Measurements from ENCODE around the gene ARL15.
A peak's percentile ranks its signal among the peaks of the same experiment; 100 is the strongest.
"Not testable (repeated sequence)": the region's sequence is repeated elsewhere in the genome, so short reads cannot be mapped to it uniquely, and the experiment has no call there.

The ARL15 gene

GRCh38 chr5:54013556-54014194 is 296.7 kb downstream of the ARL15 start:
- DNase-seq: peak in 1 of 2 donors; percentile 59

- DNase-seq: no peak
Observed at GRCh38 chr5:54009828-54010227, 300.5 kb downstream of the ARL15 start.

DNA sequence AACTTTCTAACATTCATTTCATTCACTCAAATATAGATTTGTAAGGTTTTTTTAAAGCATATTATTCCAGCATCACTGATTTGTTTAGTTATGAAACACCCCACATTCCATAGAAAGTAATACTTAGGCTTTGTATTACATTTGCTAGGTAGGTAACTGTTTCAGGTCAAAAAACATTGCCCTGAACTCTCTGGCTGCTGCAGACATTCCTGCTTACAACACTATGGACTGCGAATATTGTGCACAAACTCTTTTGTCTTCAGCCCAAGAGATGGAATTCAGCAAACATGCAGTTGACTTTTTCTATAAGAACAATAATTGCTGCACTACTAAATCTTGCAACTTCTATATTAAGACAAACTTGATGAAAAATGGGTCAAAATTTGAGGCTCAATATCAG is 301.0 kb downstream of the ARL15 start:
- DNase-seq: no peak

GRCh38 chr5:54007827-54008777 is 302.3 kb downstream of the ARL15 start:
- no peak for DNase-seq

GRCh38 chr5:54004697-54005096 is 305.7 kb downstream of the ARL15 start:
- no peak for DNase-seq

GRCh38 chr5:54002779-54003178 is 307.6 kb downstream of the ARL15 start:
- no peak for DNase-seq

DNA sequence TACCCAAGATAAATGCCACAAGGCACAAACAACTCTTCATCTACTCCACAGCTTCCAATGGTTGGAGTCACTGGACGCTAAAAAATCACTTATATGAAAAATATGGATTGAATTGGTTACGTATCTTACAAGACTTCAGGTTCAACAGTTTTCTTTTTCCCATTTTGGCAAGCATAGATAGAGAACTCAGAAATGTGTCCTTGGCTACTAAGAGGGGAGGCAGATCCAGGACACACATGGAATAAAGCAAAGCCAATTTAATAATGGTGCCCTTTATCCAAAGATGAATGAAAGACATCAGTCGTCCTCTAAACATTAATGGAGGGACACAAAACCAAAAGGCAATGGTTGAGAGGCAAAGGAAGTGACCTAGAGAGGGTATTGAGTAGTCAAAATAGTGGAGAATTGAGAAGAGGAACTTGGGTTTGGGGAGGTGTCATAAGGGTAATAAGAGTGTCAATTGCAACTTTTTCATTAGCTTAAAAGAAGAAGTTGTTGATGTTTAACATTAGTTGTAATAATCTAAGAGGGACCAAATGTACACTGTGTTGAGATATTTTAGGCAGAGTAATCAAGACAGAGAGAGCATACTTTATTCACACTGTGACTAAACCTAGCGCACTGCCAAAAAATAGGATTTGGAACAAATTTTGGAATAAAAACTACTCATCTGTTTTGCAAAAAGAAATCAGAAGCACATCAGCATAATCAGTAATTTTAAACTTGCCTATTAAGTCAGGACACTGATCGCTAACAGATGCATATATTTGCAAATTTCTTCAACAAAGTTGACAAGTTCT is 308.2 kb downstream of the ARL15 start:
- DNase-seq: no peak

DNA sequence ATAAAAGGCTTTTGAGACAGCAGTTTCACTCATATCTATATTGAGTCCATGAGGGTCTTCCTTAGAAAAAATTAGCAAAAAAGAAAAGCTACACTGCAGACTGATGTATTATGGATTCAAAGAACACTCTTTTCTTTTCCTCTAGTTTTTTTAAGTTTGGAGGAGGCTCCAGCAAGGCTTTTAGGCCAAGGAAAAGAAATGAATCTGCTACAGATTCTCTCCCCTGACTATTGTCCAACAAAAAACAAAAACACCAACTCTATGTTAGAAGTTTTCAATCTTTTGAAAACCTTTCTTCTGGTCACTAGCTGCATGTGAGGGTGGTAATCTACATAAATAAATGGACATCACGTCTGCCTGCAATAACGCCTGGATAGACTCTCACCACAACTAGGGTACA is 310.4 kb downstream of the ARL15 start:
- DNase-seq: no peak

GRCh38 chr5:53997736-53998627 is 312.4 kb downstream of the ARL15 start:
- no peak for DNase-seq

- DNase-seq: no peak
Observed at GRCh38 chr5:53996008-53996407, 314.4 kb downstream of the ARL15 start.

- no peak for DNase-seq
Observed at GRCh38 chr5:53994148-53994547, 316.2 kb downstream of the ARL15 start.

DNA sequence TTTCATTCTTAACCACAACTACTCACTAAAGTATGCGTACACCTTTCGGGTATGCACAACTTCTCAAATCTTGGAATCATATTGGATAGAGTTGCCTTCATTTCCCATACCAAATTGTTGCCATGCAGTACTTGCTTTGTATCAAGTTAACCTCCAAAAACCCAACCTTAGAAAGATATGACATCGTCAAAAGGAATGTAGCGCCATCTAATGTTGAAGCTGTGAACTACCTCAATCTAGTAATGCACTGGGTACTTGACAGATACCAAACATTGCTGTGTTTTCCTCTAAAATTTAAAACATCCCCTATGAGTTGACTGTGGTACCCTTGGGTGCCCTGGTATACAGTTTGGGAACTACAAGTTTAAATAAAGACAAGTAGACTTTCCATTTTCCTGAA is 318.4 kb downstream of the ARL15 start:
- DNase-seq: no peak

GRCh38 chr5:53987101-53987500 is 323.3 kb downstream of the ARL15 start:
- no peak for DNase-seq

DNA sequence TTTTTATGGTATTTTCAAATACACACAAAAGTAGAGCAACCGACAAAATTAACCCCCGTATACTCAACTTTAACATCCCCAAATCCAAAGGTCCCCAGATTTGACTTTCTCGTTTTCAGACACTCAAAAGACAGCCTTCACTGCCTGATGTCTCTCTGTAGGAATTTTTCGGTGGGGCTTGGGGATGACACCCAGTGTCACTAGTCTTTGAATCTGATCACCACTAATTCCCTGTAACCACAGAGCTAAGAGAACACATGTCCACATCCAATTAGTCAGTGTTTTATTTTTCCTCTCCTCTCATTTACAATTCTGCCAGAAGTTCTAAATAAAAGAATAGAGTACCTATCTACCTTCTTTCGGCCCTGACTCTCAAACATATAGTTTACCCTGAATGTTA is 324.6 kb downstream of the ARL15 start:
- no peak for DNase-seq

DNA sequence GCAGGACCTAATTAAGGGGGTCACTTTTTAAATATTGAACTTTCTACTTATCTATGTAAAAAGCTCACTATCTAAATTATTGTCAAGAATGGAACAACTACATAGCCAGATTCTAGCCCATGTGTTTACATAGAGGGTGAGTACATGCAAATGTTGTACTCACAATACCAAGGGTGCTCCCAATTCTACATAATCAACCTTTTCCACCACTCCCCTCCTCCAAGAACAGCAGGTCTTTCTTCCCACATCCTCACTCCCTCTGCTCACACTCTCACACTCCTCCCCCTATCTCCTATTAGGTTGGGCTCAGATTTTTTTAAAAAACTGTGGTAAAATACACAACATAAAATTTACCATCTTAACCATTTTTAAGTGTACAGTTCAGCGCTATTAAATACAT is 325.4 kb downstream of the ARL15 start:
- no peak for DNase-seq

DNA sequence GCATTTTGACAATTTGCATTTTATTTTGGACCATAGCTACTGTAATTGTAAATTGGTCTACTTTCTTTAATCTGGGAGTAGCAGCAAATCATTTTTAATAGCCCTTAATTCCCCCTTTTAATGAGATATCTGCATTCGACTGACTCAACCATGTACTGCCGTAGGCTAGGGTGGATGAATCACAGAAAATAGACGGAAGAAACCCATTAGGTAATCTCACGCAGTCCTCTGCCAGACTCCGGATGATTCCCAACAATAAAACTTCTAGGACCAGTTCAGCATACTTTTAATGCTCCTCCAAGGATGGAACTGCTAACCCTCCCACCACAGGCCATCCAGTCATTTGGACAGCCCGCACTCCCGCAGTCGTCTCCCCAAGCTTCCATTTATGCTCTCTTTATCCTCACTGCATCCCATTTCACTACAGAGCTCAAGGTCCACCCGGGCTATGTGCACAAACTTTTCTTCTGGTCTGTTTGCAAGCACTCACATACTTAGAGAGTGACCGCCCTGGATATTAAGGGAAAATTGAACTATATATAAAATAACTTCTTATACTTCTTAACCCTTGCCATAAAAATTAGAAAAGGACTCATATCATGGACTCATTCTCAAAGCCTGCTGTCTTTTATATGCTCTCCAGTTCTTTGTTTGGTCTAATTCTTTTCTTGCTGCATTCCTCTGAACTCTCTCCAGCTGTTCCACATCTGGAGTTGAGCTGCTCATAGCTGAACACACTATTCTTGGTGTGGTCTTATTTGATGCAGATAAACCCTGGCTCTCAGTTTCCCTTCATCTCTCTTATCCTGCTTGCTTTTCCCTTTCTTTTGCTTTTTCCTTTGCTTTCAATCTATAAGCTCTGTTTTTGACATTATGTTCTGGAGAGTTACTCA is 326.6 kb downstream of the ARL15 start:
- DNase-seq: no peak

DNA sequence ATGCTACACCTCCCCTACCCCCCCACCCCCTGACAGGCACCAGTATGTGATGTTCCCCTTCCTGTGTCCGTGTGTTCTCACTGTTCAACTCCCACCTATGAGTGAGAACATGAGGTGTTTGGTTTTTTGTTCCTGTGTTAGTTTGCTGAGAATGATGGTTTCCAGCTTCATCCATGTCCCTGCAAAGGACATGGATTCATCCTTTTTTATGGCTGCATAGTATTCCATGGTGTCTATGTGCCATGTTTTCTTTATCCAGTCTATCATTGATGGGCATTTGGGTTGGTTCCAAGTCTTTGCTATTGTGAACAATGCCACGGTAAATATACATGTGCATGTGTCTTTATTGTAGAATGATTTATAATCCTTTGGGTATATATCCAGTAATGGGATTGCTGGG is 328.1 kb downstream of the ARL15 start:
- not testable (repeated sequence) for DNase-seq

GRCh38 chr5:53980061-53980460 is 330.3 kb downstream of the ARL15 start:
- DNase-seq: no peak

DNA sequence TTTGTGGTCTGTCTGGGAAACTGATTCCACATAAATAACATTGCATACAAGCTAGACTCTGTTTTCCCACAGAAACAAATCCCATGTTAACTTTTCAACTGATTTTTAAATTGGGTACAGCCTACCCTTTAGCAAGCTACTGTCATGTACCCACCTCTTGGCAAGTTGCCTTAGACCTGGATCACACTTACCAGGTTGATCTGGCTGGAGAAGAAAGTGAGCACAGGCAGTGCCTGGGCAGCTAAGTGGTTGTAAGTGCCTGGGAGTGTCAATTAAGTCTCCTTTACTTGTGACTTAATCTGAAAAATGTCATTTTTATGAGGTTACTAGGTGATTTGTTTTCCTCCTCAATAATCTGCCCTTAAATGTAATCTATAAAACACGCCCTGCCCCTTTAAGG is 336.4 kb downstream of the ARL15 start:
- no peak for DNase-seq

DNA sequence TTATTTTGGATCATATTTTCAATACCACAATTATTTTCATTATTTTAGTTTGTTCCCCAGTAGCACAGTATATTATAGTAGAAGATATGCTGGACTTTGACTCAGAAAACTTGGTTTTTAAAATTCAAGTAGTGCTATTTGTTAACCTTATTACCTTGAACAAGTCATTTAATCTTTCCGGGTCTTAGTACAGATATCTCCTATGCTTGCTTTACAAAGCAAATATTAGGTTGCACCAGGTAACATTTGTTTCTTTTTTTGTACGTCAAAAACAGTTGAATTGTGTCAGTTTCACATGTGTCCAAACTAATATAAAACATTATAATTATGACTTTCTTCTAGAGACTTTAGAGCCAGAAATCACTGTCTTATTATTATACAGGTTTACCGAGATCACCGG is 338.1 kb downstream of the ARL15 start:
- DNase-seq: no peak

- DNase-seq: no peak
Observed at GRCh38 chr5:53971551-53971950, 338.8 kb downstream of the ARL15 start.

Data from CD4-positive, alpha-beta T cell treated with Interleukin-1 beta for 1 hour (primary cell).